SK-N-MC (cell line): ENCODE data around the gene TP53AIP1.

ENCODE experiments used
- EZH2 ChIP-seq: fragments of 200-600 bp; sonication (generic); IDR thresholded peaks from one replicate; pipeline ENCODE4 v1.6.1; 2017; ENCODE audit warnings: antibody characterized with exemption
- FOXP2 ChIP-seq: optimal IDR thresholded peaks from 2 replicates; pipeline ENCODE3; 2011; ENCODE audit warnings: mild to moderate bottlenecking, moderate library complexity; ENCODE audit not compliant: insufficient read depth; ENCODE audit errors: extremely low read length, control extremely low read depth
- POLR2AphosphoS5 ChIP-seq: IDR thresholded peaks from 2 replicates; pipeline ENCODE4 v1.6.1; 2012; ENCODE audit warnings: mild to moderate bottlenecking, low read depth, low read length, borderline replicate concordance

GRCh38 chr11:128901653-128902514 lies 40.8 kb downstream of the TP53AIP1 start:
- TF ChIP-seq EZH2 (no peak), POLR2AphosphoS5 (no peak), FOXP2 (no peak)
